Measurements from ENCODE around the gene PPM1N.

DNA sequence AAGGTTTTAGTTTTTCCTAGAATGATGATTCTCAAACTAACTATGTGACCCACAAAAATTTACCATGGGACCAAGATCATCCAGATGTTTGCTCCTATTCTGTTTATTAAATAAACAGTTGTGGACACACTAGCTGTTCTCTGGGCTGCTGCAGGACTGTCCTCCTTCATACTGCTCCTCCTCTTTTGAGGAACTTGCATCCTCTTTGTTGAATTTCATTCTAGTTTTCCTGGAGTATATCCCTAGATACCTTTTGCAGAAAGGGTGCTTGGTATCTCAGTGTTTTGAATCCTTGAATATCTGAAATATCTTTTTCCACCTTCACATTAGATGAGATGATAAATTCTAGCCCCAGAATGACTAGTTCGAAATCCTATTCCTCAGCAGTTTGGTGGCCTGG lies 33.1 kb downstream of the PPM1N start:
- no peak for TF ChIP-seq POLR2A (IDR thresholded peaks at IDR 0.05; ENCODE audit: low read length)
- no peak for TF ChIP-seq GATA1 (IDR thresholded peaks at IDR 0.05; ENCODE audit: low read depth, low read length)

Measured in erythroblast (primary cell).